Lower lobe of right lung (tissue), 2 donors: ENCODE data around the gene KRT7. TPM values are rescaled to one million over a fixed set of nuclear protein-coding genes. Genes with fewer than 3 reads are reported as not detected.

Source experiments
- ATAC-seq, 2 donors: fragments of 200-7000 bp; cut with Tn5 transposase; one replicate each; pipeline ENCODE4 v1.9.1; 2020 to 2022; ENCODE audit warnings: mild to moderate bottlenecking in 2 of 2, moderate library complexity in 2 of 2
- DNase-seq: peaks from one replicate; pipeline ENCODE4 v3.0.0-alpha.2; 2020
- H3K27ac ChIP-seq: fragments of 200-600 bp; one replicate; pipeline ENCODE4 v1.8.0; 2022
- H3K27me3 ChIP-seq: fragments of 200-600 bp; one replicate; pipeline ENCODE4 v1.8.0; 2022; ENCODE audit warnings: low read depth
- H3K36me3 ChIP-seq: fragments of 200-600 bp; one replicate; pipeline ENCODE4 v1.8.0; 2022; ENCODE audit warnings: mild to moderate bottlenecking
- H3K4me1 ChIP-seq: fragments of 200-600 bp; one replicate; pipeline ENCODE4 v1.8.0; 2022
- H3K4me3 ChIP-seq: fragments of 200-600 bp; one replicate; pipeline ENCODE4 v1.8.0; 2022; ENCODE audit warnings: mild to moderate bottlenecking
- H3K9me3 ChIP-seq: fragments of 200-600 bp; one replicate; pipeline ENCODE4 v1.8.0; 2022
- intact Hi-C: fragments of 100-400 bp; cut with DNase I; formaldehyde crosslinking; loops from one replicate; pipeline ENCODE4 v1.11.0; 2022
- total RNA-seq: library from RNA; stranded (reverse); fragmentation: NEBNext Ultra II Directional; extraction: Animal tissue kit (Norgen Biotek cat#: 25700); gene quantifications from one replicate; pipeline ENCODE4 v1.2.1, GENCODE V29; 2021
- TF ChIP-seq, protein P1 (sequence below): fragments of 200-600 bp; IDR thresholded peaks from one replicate; pipeline ENCODE4 v1.8.0; 2022; ENCODE audit warnings: antibody characterized with exemption, mild to moderate bottlenecking
- donor health status: DM: no; HTN: yes; CAD: no; lungs with severe emphysema.

The KRT7 gene
- total RNA-seq, 1 donor from 2014 or later: 257 TPM

DNA sequence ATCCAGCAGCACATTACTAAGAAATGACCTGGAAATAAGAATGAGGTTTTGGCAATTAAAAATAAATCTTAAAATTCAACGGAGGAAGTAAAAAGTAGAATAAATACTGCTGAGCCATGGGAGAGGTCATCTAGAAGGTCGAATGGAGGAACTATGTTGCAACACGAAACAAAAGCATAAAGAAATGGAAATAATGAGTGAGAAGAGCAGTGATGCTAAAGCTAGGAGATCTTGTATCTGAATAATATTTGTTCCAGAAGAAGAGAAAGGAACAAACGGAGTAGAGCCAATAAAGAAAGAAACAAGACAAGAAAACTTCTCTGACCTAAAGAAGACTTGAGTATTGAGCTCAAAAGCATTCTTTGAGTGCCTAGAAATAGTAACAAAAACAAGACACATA lies 6.6 kb upstream of the KRT7 start:
- H3K27ac ChIP-seq: no peak overlapping the region
- intact Hi-C loops: no loop called here
- ATAC-seq: no peak

DNA sequence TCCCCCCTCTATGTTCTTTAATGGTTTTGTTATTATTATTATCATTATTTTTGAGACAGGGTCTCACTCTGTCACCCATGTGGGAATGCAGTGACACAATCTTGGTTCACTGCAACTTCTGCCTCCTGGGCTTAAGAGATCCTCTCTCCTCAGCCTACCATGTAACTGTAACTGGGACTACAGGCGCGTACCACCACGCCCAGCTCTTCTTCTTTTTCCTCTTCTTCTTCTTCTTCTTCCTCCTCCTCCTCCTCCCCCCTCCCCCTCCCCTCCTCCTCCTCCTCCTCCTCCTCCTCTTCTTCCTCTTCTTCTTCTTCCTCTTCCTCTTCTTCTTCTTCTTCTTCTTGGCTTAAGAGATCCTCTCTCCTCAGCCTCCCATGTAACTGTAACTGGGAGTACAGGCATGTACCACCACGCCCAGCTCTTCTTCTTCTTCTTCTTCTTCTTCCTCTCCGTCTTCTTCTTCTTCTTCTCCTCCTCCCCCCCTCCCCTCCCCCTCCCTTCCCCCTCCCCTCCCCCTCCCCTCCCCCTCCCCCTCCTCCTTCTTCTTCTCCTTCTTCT lies 5.4 kb upstream of the KRT7 start:
- intact Hi-C loops: no loop called here
- TF ChIP-seq, protein P1, sequence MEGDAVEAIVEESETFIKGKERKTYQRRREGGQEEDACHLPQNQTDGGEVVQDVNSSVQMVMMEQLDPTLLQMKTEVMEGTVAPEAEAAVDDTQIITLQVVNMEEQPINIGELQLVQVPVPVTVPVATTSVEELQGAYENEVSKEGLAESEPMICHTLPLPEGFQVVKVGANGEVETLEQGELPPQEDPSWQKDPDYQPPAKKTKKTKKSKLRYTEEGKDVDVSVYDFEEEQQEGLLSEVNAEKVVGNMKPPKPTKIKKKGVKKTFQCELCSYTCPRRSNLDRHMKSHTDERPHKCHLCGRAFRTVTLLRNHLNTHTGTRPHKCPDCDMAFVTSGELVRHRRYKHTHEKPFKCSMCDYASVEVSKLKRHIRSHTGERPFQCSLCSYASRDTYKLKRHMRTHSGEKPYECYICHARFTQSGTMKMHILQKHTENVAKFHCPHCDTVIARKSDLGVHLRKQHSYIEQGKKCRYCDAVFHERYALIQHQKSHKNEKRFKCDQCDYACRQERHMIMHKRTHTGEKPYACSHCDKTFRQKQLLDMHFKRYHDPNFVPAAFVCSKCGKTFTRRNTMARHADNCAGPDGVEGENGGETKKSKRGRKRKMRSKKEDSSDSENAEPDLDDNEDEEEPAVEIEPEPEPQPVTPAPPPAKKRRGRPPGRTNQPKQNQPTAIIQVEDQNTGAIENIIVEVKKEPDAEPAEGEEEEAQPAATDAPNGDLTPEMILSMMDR: no peak
- Histone ChIP-seq H3K27ac (no peak overlapping the region), H3K4me1 (peaks cover 13% of the 10 kb centered on the region), H3K9me3 (no peaks in the 10 kb centered on the region), H3K27me3 (peaks cover 4% of the 10 kb centered on the region), H3K36me3 (no peaks in the 10 kb centered on the region), H3K4me3 (no peak overlapping the region)
- DNase-seq: no peak
- ATAC-seq: no peak

More for the DNA sequence above, 6.6 kb upstream of the KRT7 start:
- Histone ChIP-seq H3K27me3 (peaks cover 5% of the 10 kb centered on the region), H3K36me3 (no peaks in the 10 kb centered on the region), H3K4me1 (peaks cover under 1% of the 10 kb centered on the region), H3K9me3 (no peaks in the 10 kb centered on the region), H3K4me3 (no peak overlapping the region)
- TF ChIP-seq, protein P1: no peak
- DNase-seq: no peak

DNA sequence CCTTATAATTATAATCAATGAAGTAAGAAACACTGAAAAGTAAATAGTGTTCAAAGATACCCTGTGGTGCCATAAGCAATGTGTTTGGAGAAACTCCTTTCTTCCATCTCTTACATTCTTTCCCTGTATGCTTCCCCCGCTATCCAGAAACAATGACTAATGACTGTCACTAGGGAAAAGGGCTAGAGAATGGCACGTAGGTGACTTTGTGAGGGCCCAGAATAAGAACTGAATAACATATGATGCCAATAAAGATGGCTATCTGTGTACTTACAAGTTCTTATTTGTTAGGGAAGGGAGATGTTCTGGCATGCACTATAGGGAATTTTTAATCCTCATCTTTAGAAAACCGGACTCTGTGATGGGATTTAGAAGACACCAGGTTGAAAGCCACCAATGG lies 4.7 kb upstream of the KRT7 start:
- no peaks in the 10 kb centered on the region for H3K36me3 ChIP-seq
- no peaks in the 10 kb centered on the region for H3K9me3 ChIP-seq
- intact Hi-C loops: no loop called here
- H3K4me3 ChIP-seq: no peak overlapping the region
- no peak for DNase-seq
- H3K4me1 ChIP-seq: peaks cover 13% of the 10 kb centered on the region
- no peak overlapping the region for H3K27ac ChIP-seq
- ATAC-seq: no peak
- H3K27me3 ChIP-seq: peaks cover 11% of the 10 kb centered on the region
- TF ChIP-seq, protein P1: no peak

DNA sequence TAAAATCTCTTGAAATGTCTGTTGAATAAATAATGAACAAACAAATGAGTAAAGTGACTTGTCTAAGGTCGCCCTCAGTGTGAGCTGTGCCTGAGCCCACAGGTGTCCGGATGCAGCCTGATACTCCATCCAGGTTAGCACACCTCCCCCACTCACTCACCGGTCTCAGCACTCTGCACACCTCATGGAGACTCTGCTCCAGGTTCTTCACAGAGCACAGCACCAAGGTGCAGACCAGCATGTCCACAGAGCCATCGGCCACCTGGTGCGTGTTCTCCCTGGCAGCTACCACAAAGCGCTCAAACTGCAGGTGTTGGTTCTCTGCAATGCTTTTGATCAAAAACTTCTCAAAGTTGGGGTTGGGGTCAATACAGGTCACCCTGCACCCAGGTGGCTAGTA lies 4.1 kb upstream of the KRT7 start:
- TF ChIP-seq, protein P1: no peak
- no peak for DNase-seq
- H3K27me3 ChIP-seq: peaks cover 17% of the 10 kb centered on the region

DNA sequence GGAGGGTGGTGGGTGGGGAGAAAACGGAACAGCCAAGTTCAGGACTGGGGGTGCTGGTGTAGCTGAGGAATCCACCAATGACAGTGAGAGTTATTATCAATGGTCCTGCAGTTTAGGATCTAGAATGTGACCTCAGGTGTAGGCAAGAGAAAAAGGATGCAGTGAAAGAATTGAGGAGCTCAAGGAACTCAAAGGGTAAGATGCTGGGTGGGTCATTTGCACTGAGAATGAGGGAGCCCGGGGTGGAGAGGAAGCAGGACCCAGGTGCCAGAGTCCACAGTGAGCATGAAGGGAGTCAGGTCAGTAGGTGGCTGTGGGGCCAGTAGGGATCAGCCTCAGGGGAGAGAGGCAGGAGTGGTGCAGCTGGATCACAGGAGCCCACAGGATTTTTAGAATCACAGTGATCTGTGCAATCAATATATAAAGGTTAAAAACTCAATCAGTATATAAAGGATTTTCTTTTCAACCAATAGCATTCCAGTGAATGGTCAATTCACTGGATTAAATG lies 3.2 kb upstream of the KRT7 start:
- DNase-seq (no peak), ATAC-seq (no peak)
- H3K9me3 ChIP-seq: no peaks in the 10 kb centered on the region
- H3K4me3 ChIP-seq: no peak overlapping the region
- H3K27ac ChIP-seq: no peak overlapping the region
- H3K36me3 ChIP-seq: no peaks in the 10 kb centered on the region
- peaks cover 20% of the 10 kb centered on the region for H3K27me3 ChIP-seq
- TF ChIP-seq, protein P1: no peak
- H3K4me1 ChIP-seq: peaks cover 14% of the 10 kb centered on the region
- intact Hi-C loops: no loop called here

More for the DNA sequence above, 4.1 kb upstream of the KRT7 start:
- ATAC-seq: no peak
- Histone ChIP-seq H3K27ac (no peak overlapping the region), H3K9me3 (no peaks in the 10 kb centered on the region), H3K4me1 (peaks cover 13% of the 10 kb centered on the region), H3K36me3 (no peaks in the 10 kb centered on the region), H3K4me3 (no peak overlapping the region)
- intact Hi-C loops: no loop called here
